GM21390 (cell line): Measurements from ENCODE around the gene NAA20.

Experiments used
- ATAC-seq: cut with Tn5 transposase; IDR thresholded peaks from one replicate; pipeline ENCODE4 v1.9.1; 2021; ENCODE audit not compliant: unreplicated experiment

The NAA20 gene

DNA sequence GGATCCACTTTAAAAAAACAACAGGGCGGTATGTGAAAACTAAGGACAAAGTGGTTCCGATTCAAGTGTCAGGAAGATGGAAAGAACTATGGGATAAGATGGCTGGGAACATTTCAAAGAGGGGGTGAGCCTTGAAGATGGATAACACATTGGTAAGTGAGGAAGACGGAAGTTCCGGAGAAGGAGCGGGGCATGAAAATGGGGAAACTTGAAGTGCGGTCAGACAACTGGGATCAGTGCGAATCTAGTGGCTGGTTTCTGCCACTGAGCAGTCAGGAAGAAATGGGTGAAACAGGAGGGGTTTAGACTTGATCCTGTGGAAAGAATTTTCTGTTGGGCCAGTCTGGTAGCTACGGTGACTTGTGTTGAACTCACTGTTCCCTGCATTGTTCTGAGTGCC is 1.2 kb downstream of the NAA20 start:
- no peak for ATAC-seq

DNA sequence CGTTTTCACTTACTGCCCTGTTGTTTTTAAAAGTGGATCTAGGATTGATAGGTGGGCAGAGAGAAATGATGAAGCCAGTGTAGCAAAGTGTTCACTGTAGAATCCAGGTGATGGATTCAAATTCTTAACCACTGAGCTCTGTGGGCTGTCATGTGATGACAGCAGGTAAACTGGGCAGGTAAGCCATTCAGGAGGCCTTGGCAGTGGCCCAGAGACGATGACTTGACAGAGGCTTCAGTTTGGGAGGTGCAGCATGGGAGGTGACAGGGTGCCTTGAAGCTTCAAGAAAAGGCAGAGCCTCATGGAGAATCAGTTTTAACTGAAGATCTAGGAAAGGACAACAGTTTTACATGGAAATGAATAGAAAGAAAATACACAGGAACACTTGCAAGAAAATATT is 2.0 kb downstream of the NAA20 start:
- no peak for ATAC-seq

DNA sequence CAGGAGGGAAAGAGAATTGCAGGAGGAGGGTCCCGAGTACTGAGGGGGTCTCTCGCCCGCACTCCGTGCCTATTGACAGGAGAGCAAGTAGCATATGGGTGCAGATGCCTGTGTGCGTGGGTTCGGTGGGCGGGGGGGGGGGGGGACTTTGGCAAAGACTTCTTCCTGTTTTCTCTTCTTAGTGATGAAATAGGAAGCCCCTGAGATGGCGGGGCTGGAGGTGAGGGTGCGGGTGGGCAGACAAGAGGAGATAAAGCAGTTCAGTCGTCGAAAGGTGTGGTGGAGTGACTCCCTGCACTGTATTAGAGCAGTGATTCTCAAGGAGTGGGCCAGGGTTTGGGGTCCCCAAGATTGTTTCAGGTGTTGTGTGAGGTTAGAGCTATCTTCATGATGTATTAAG is 3.7 kb downstream of the NAA20 start:
- ATAC-seq, result no peak

GRCh38 chr20:20021835-20022234 is 4.7 kb downstream of the NAA20 start:
- no peak for ATAC-seq

GRCh38 chr20:20022498-20022897 is 5.3 kb downstream of the NAA20 start:
- ATAC-seq, result peak; percentile 81

- ATAC-seq, result no peak
These were observed 6.2 kb downstream of the NAA20 start for GRCh38 chr20:20023395-20023794.

DNA sequence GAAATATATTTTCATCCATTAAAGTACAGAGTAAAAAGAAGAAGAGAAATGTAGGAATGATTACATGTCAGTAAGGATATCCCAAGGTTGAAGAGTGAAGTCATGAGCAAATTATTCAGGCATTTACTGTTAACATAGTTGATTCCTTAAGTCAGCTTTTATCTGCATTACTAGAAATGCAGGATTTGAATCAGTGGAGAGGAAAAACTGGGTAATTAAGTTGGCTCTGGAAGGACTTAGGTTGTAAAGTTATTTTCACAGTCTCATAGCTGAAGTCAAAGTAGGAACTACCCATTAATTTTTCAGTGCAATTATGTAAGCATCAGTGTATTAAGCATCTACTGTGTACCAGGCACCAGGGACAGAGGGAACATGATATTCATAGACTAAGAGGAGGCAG is 7.8 kb downstream of the NAA20 start:
- ATAC-seq, result no peak

- ATAC-seq, result no peak
These were observed 10.1 kb downstream of the NAA20 start for GRCh38 chr20:20027284-20027683.

GRCh38 chr20:20031790-20032189 is 14.6 kb downstream of the NAA20 start:
- ATAC-seq, result no peak

DNA sequence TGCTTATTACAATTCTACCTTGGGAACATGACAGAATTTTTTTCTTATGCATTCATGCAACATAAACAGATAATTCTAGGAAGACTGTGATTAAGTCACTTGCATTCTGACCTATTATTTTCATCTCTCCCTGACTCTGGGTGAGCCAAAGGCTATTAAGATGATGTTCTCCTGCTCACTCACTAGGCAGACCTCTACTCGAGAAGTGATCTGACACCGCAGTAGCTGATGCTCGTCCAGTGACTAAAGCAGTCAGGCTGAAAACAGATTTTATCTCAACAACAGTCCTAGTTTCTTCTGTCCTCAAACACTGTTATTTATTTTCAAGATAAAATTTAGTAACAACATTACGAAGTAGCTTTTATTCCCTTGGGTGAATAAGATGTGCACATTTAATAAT is 17.3 kb downstream of the NAA20 start:
- ATAC-seq, result no peak

- no peak for ATAC-seq
These were observed 19.6 kb downstream of the NAA20 start for GRCh38 chr20:20036756-20037155.

- no peak for ATAC-seq
These were observed 20.8 kb downstream of the NAA20 start for GRCh38 chr20:20037960-20038359.

- no peak for ATAC-seq
These were observed 21.4 kb downstream of the NAA20 start for GRCh38 chr20:20038586-20038985.

DNA sequence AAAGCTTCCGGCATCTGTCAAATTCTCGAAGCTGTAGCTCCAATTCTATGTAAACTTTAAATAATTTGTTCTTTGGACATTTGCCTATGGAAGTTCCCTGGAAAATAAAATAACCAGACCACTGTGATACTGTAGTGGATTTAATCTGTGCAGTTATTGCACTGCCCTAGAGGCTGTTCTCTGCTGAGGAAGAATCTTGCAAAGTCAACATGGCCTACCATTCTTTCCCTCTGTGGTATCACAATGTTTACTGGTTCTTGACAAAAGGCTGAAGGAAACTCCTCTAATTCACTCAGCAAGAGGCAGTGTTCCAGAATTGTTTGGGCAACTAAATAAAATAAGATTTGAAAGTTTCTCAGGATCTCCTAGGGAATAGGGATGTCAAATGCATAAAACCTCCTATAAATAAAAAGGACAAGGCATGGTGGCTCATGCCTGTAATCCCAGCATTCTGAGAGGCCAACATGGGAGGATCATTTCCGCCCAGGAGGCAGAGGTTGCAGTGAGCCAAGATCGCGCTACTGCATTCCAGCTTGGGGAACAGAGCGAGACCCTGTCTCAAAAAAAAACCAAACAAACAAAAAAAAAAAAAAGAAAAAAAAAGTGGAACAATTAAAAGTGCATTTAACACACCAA is 22.7 kb downstream of the NAA20 start:
- ATAC-seq, result no peak

DNA sequence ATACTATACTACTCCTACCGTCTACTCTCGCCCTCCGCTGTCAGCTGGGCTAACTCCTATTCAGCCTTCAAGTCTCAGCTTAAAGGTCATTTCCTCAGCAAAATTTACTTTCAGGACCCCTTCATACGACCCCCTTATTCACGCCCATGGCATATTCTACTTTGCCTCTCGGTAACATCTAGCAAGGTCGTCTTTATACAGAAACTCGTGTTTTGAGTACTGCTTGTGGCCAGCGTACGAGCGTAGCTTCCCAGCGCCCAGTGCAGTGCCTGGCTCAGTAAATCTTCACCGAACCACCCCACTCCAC is 34.6 kb downstream of the NAA20 start:
- ATAC-seq, result peak; percentile 3

GRCh38 chr20:20052074-20052970 is 35.2 kb downstream of the NAA20 start, which contains the start of the genes CFAP61 and CRNKL1:
CFAP61 (plus strand) TSS chr20:20052532; CDS start chr20:20056654, 4,122 bp downstream.
CRNKL1 (minus strand) TSS chr20:20052466; CDS start chr20:20052342, 124 bp downstream.
- peak; percentile 95 for ATAC-seq

- no peak for ATAC-seq
These were observed 43.3 kb downstream of the NAA20 start for GRCh38 chr20:20060234-20060998.

DNA sequence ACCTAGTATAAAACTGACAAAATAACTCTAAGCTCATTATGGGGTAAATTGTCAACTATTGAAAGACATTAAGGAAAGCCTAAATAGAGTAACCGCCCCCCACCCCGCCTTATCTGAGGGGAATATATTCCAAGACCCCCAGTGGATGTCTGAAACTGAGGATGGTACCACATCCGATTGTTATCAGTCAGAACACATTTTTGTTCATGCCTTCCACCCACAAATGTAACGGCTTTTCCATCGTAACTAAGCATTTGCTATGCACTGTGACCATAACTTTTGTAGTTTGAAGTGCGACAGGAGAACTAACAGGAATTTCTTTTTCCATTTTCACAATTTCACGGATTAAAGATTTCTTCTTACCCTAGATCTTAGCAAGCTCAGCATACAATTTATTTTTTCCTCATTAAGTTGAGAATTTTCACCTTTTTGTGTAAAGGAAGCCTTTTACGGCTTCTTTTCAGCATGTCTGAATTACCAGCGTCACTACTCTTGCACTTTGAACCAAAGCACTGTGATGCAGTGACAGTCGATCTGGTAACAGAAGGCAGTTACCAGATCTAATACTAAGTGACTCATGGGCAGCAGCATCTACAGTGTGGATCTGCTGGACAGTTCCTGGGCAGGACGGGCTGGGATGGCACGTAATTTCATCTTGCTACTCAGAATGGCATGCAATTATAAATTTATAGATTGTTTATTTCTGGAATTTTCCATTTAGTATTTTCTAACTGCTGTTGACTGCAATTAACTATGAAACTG is 47.0 kb downstream of the NAA20 start:
- ATAC-seq, result no peak

- no peak for ATAC-seq
These were observed 48.2 kb downstream of the NAA20 start for GRCh38 chr20:20065361-20065760.

- ATAC-seq, result no peak
These were observed 53.9 kb downstream of the NAA20 start for GRCh38 chr20:20070871-20071726.
